HepG2 (cell line): ENCODE data around the gene MED12L. TPM values are rescaled to one million over a fixed set of nuclear protein-coding genes. Genes with fewer than 3 reads are reported as not detected.

ENCODE experiments used
- AKNA ChIP-seq: sonication (generic); formaldehyde crosslinking; IDR thresholded peaks from 2 replicates; pipeline ENCODE4 v1.4.0; 2020; ENCODE audit warnings: missing genetic modification reagents, borderline replicate concordance
- CTCF ChIP-seq: sonication (generic); formaldehyde crosslinking; IDR thresholded peaks from 2 replicates; pipeline ENCODE4 v1.5.0; 2020; ENCODE audit warnings: mild to moderate bottlenecking, missing genetic modification reagents, moderate library complexity
- EZH2 ChIP-seq: conservative IDR thresholded peaks from 2 replicates; pipeline ENCODE4 v1.6.1; 2012; ENCODE audit warnings: mild to moderate bottlenecking, low read depth, low read length, moderate library complexity
- PPARG ChIP-seq: conservative IDR thresholded peaks from 2 replicates; pipeline ENCODE4 v1.6.1; 2016; ENCODE audit warnings: missing biosample characterization, missing genetic modification reagents
- SMC3 ChIP-seq: IDR thresholded peaks from 2 replicates; pipeline ENCODE4 v1.6.1; 2011; ENCODE audit warnings: low read length, improper control_type of control experiment
- ZSCAN20 ChIP-seq: sonication (generic); formaldehyde crosslinking; IDR thresholded peaks from 2 replicates; pipeline ENCODE4 v1.4.0; 2020; ENCODE audit warnings: missing genetic modification reagents, mild to moderate bottlenecking, borderline replicate concordance
- polyA plus RNA-seq, 8 experiments: library from polyadenylated mRNA; depleted of rRNA in 3 of 8; stranded (reverse) in 7 of 8; unstranded in 1 of 8; fragments of >200 nt; fragmentation: Illumina TruSeq in 4 of 8; extraction: Trizol in 4 of 8; gene quantifications; 2 replicates each; pipeline versions ENCODE4 v1.2.1 to v1.2.3, GENCODE V29; 2011 to 2016; ENCODE audit warnings: low read depth in 4 of 8, missing spikeins in 1 of 8, mixed read lengths in 1 of 8; ENCODE audit not compliant: insufficient read depth in 1 of 8
- total RNA-seq, 5 experiments: library from RNA; depleted of rRNA; stranded (reverse); fragments of >200 nt; fragmentation: Illumina TruSeq; extraction: Trizol; gene quantifications; 2 replicates each; pipeline ENCODE4 v1.2.3, GENCODE V29; 2016; ENCODE audit warnings: low read depth in 1 of 5

The MED12L gene
- total and polyA plus RNA-seq, 2 of the 13 experiments (the other 11 are each of a cell fraction or from before 2014, with no cell fraction given) = 0.07 to 0.64 TPM

- no peak for TF ChIP-seq AKNA (CRISPR knock-in tag)
- TF ChIP-seq SMC3 = peak; percentile 40; the same call in 1 of the 2 replicates
- TF ChIP-seq CTCF (CRISPR knock-in tag) = peak; percentile 62
- no peak for TF ChIP-seq EZH2
- peak; percentile 96 for TF ChIP-seq PPARG (CRISPR knock-in tag)
- no peak for TF ChIP-seq ZSCAN20 (CRISPR knock-in tag)
Observed at GRCh38 chr3:151156618-151157216, 71.3 kb downstream of the MED12L start (continued).
